ENCODE data around the gene B3GNT8. TPM values are rescaled to one million over a fixed set of nuclear protein-coding genes. Genes with fewer than 3 reads are reported as not detected.

B3GNT8 gene
- total and polyA plus RNA-seq, 2 donors (not counting 1 experiment from before 2014, with no cell fraction given): 0.27 TPM; not detected in 1

DNA sequence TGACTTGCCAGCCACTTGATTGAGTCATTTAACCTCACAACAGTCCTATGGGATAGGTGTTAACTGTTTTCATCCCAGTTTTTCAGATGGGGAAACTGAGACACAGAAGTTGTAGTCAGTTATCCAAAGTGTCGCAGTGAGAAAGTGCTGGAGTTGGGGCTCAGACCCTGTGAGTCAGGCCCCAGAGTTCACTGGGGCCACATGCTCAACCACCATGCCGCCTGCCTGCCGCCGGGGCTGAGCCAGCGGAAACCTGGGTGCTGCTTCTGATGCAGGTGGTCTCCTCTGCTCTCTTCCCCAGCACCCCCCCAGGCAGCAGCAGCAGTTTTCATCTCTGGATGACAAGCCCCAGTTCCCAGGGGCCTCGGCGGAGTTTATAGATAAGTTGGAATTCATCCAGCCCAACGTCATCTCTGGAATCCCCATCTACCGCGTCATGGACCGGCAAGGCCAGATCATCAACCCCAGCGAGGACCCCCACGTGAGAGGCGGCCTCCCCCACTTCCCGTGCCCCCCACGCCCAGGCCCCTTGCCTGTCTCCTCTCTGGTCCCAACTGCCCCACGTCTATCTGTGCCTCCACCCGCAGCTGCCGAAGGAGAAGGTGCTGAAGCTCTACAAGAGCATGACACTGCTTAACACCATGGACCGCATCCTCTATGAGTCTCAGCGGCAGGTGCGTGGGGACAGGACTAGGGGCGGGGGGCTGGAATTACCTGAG, 16.7 kb downstream of the B3GNT8 start:
- Histone ChIP-seq H3K4me3 (ENCODE audit: control extremely low read depth in 1 of 5, extremely low read depth in 1 of 5, insufficient read depth in 1 of 5, low read depth in 2 of 5, low read length in 4 of 5) (no peak overlapping the region), H4K20me1 (ENCODE audit: control insufficient read depth, insufficient read depth, low read length, poor library complexity, severe bottlenecking) (no peaks in the 10 kb centered on the region), H3K4me1 (ENCODE audit: control insufficient read depth in 2 of 2, insufficient read depth in 2 of 2, low read length in 2 of 2) (peaks cover 6 to 9% of the 10 kb centered on the region in 2 donors), H3K4me2 (replicated peaks; ENCODE audit: low read depth, low read length, poor library complexity, severe bottlenecking) (peak overlapping the region; percentile 40), H3K27ac (ENCODE audit: low read length in 2 of 2) (no peak overlapping the region), H3K79me2 (ENCODE audit: control insufficient read depth, insufficient read depth, low read length) (peaks cover 27% of the 10 kb centered on the region), H3K9me3 (ENCODE audit: control extremely low read depth in 1 of 3, control insufficient read depth in 2 of 3, insufficient read depth in 1 of 3, low read length in 2 of 3) (no peaks in the 10 kb centered on the region), H3K27me3 (replicated peaks in 1 of 4; ENCODE audit: control extremely low read depth in 1 of 4, control insufficient read depth in 3 of 4, insufficient read depth in 4 of 4, low read length in 3 of 4) (no peaks in the 10 kb centered on the region), H2AFZ (ENCODE audit: insufficient read depth, low read depth, low read length, poor library complexity, severe bottlenecking) (no peak overlapping the region), H3K9ac (ENCODE audit: low read length) (no peak overlapping the region), H3K36me3 (replicated peaks in 1 of 2; ENCODE audit: control extremely low read depth in 1 of 2, control insufficient read depth in 1 of 2, extremely low read depth in 1 of 2, insufficient read depth in 2 of 2, low read length in 1 of 2) (peaks cover 0 to 41% of the 10 kb centered on the region in 2 experiments)
- 98% methylated on average over 21 of the region's 23 CpGs for WGBS (ENCODE audit: insufficient coverage)
- H3K4me3 Mint-ChIP-seq: no peak overlapping the region
- intact Hi-C loops (cut with micrococcal nuclease): no loop called here
- no peak overlapping the region for H3K27ac Mint-ChIP-seq
- H3K9me3 Mint-ChIP-seq (ENCODE audit: insufficient read depth): no peaks in the 10 kb centered on the region
- DNase-seq (no peak), ATAC-seq (ENCODE audit: low read depth) (no peak)
- ChIA-PET CTCF (no interaction called here), POLR2A (no interaction called here)
- no peaks in the 10 kb centered on the region for H3K27me3 Mint-ChIP-seq
- peaks cover 16% of the 10 kb centered on the region for H3K4me1 Mint-ChIP-seq
- TF ChIP-seq EZH2 (IDR thresholded peaks at IDR 0.05; ENCODE audit: borderline replicate concordance, insufficient read depth, low read depth, low read length, poor library complexity, severe bottlenecking) (no peak), CTCF (IDR thresholded peaks at IDR 0.05) (no peak)

- 93% methylated on average over 4 of the region's 4 CpGs for WGBS (ENCODE audit: insufficient coverage)
Measured at GRCh38 chr19:41409288-41409687, 17.9 kb downstream of the B3GNT8 start.

More at GRCh38 chr19:41409288-41409687, 17.9 kb downstream of the B3GNT8 start:
- CTCF ChIA-PET: interaction anchor here (0.6 to 1.2 kb wide), 2 partner anchors 154 to 1063 kb away, joined by 3 read pairs; no protein-coding TSS in a partner anchor
- TF ChIP-seq CTCF (IDR thresholded peaks at IDR 0.05) (no peak), EZH2 (IDR thresholded peaks at IDR 0.05; ENCODE audit: borderline replicate concordance, insufficient read depth, low read depth, low read length, poor library complexity, severe bottlenecking) (no peak)
- Mint-ChIP-seq H3K4me3 (no peak overlapping the region), H3K27me3 (no peaks in the 10 kb centered on the region), H3K4me1 (peaks cover 18% of the 10 kb centered on the region), H3K9me3 (ENCODE audit: insufficient read depth) (no peaks in the 10 kb centered on the region), H3K27ac (no peak overlapping the region)
- ATAC-seq (ENCODE audit: low read depth) (no peak), DNase-seq (no peak)
- peaks cover 6 to 9% of the 10 kb centered on the region in 2 donors for H3K4me1 ChIP-seq (ENCODE audit: control insufficient read depth in 2 of 2, insufficient read depth in 2 of 2, low read length in 2 of 2)
- intact Hi-C loops (cut with micrococcal nuclease): no loop called here
- H3K4me2 ChIP-seq (replicated peaks; ENCODE audit: low read depth, low read length, poor library complexity, severe bottlenecking): no peak overlapping the region
- H3K9ac ChIP-seq (ENCODE audit: low read length): no peak overlapping the region
- no peaks in the 10 kb centered on the region for H3K9me3 ChIP-seq (ENCODE audit: control extremely low read depth in 1 of 3, control insufficient read depth in 2 of 3, insufficient read depth in 1 of 3, low read length in 2 of 3)
- no peaks in the 10 kb centered on the region for H4K20me1 ChIP-seq (ENCODE audit: control insufficient read depth, insufficient read depth, low read length, poor library complexity, severe bottlenecking)
- no peak overlapping the region for H2AFZ ChIP-seq (ENCODE audit: insufficient read depth, low read depth, low read length, poor library complexity, severe bottlenecking)
- H3K27me3 ChIP-seq (replicated peaks in 1 of 4; ENCODE audit: control extremely low read depth in 1 of 4, control insufficient read depth in 3 of 4, insufficient read depth in 4 of 4, low read length in 3 of 4): no peaks in the 10 kb centered on the region
- H3K36me3 ChIP-seq (replicated peaks in 1 of 2; ENCODE audit: control extremely low read depth in 1 of 2, control insufficient read depth in 1 of 2, extremely low read depth in 1 of 2, insufficient read depth in 2 of 2, low read length in 1 of 2): peaks cover 0 to 30% of the 10 kb centered on the region in 2 experiments
- peaks cover 28% of the 10 kb centered on the region for H3K79me2 ChIP-seq (ENCODE audit: control insufficient read depth, insufficient read depth, low read length)
- H3K4me3 ChIP-seq (ENCODE audit: control extremely low read depth in 1 of 5, extremely low read depth in 1 of 5, insufficient read depth in 1 of 5, low read depth in 2 of 5, low read length in 4 of 5): no peak overlapping the region
- H3K27ac ChIP-seq (ENCODE audit: low read length in 2 of 2): no peak overlapping the region
- POLR2A ChIA-PET: no interaction called here
